ENCODE data around the gene RBAK.

GRCh38 chr7:5036446-5036845, 9.2 kb upstream of the RBAK start:
- TF ChIP-seq ZFX (IDR thresholded peaks at IDR 0.05) = no peak
- no peak for TF ChIP-seq CTCF (IDR thresholded peaks at IDR 0.05 in 2 of 3, conservative IDR thresholded peaks at IDR 0.05 in 1 of 3; ENCODE audit: borderline replicate concordance in 1 of 3, insufficient read depth in 1 of 3, low read depth in 2 of 3, low read length in 2 of 3)
- TF ChIP-seq POLR2AphosphoS5 (IDR thresholded peaks at IDR 0.05; ENCODE audit: low read depth, low read length) = no peak
- TF ChIP-seq YY1 (IDR thresholded peaks at IDR 0.05; ENCODE audit: extremely low read depth, insufficient replicate concordance, low read depth, low read length) = no peak
- no peak for TF ChIP-seq CEBPB (IDR thresholded peaks at IDR 0.05; ENCODE audit: low read depth)
- TF ChIP-seq ATF3 (IDR thresholded peaks at IDR 0.05) = no peak
- TF ChIP-seq ELF1 (IDR thresholded peaks at IDR 0.05; ENCODE audit: borderline replicate concordance, low read depth) = no peak
- no peak for TF ChIP-seq FOSL1 (IDR thresholded peaks at IDR 0.05; ENCODE audit: low read depth)
- TF ChIP-seq EZH2phosphoT487 (IDR thresholded peaks at IDR 0.05; ENCODE audit: borderline replicate concordance) = no peak
- TF ChIP-seq ZNF274 (IDR thresholded peaks at IDR 0.05; ENCODE audit: low read depth, low read length) = no peak
- no peak for TF ChIP-seq SIN3A (IDR thresholded peaks at IDR 0.05; ENCODE audit: low read depth)
